PC-3 (cell line): Measurements from ENCODE around the gene GUCY1B1. TPM values are rescaled to one million over a fixed set of nuclear protein-coding genes. Genes with fewer than 3 reads are reported as not detected.

Source experiments
- ATAC-seq: fragments of 200-7000 bp; cut with Tn5 transposase; 2 replicates; pipeline ENCODE4 v1.9.1; 2020; ENCODE audit warnings: mild to moderate bottlenecking, moderate library complexity
- BruUV-seq: library from RNA; stranded (reverse); fragments of 400-500 nt; replicated peaks from 2 replicates; lab custom pipeline; 2021; lab: Mats Ljungman, UMichigan
- CTCF ChIA-PET: fragments of 300-600 bp; sonication (Branson Sonifier 250); formaldehyde crosslinking; loops from one replicate; lab custom pipeline; 2022; ENCODE audit warnings: antibody characterized with exemption; lab: Charles Lee
- POLR2A ChIA-PET: fragments of 300-600 bp; sonication (Branson Sonifier 250); formaldehyde crosslinking; loops from one replicate; lab custom pipeline; 2022; ENCODE audit warnings: antibody characterized with exemption; ENCODE audit not compliant: unreplicated experiment; lab: Charles Lee
- DNase-seq: peaks from one replicate; pipeline ENCODE4 v3.0.0-alpha.2; 2015
- H2AFZ ChIP-seq: fragments of 300-600 bp; sonication (generic); 2 replicates; pipeline ENCODE4 v1.6.0; 2016; ENCODE audit warnings: antibody characterized with exemption, low read length
- H3F3A ChIP-seq: fragments of 300-600 bp; sonication (generic); one replicate; pipeline ENCODE4 v1.6.0; 2017; ENCODE audit warnings: antibody characterized with exemption, low read length, control low read depth, mild to moderate bottlenecking; ENCODE audit not compliant: unreplicated experiment
- H3K27ac ChIP-seq: fragments of 300-600 bp; sonication (generic); 2 replicates; pipeline ENCODE4 v1.5.1; 2016; ENCODE audit warnings: mild to moderate bottlenecking, low read length
- H3K27me3 ChIP-seq: fragments of 300-600 bp; sonication (generic); 2 replicates; pipeline ENCODE4 v1.6.1; 2016; ENCODE audit warnings: low read length, mixed read lengths
- H3K36me3 ChIP-seq: fragments of 300-600 bp; sonication (generic); 2 replicates; pipeline ENCODE4 v1.6.1; 2016; ENCODE audit warnings: low read depth, mixed run types, low read length, mixed read lengths
- H3K4me1 ChIP-seq: fragments of 300-600 bp; sonication (generic); 2 replicates; pipeline ENCODE4 v1.5.1; 2016; ENCODE audit warnings: low read length; ENCODE audit not compliant: insufficient read depth
- H3K4me2 ChIP-seq: fragments of 300-600 bp; sonication (generic); 2 replicates; pipeline ENCODE4 v1.6.0; 2016; ENCODE audit warnings: low read length
- H3K4me3 ChIP-seq: fragments of 300-600 bp; sonication (generic); 2 replicates; pipeline ENCODE4 v1.5.1; 2016; ENCODE audit warnings: mild to moderate bottlenecking, low read length, mixed read lengths
- H3K79me2 ChIP-seq: fragments of 300-600 bp; sonication (generic); 2 replicates; pipeline ENCODE4 v1.6.1; 2017; ENCODE audit warnings: low read length, mixed read lengths
- H3K9ac ChIP-seq: fragments of 300-600 bp; sonication (generic); 2 replicates; pipeline ENCODE4 v1.6.0; 2016; ENCODE audit warnings: mild to moderate bottlenecking, low read length
- H3K9me2 ChIP-seq: fragments of 300-600 bp; sonication (generic); replicated peaks from 2 replicates; pipeline ENCODE4 v1.6.1; 2016; ENCODE audit warnings: mixed run types, low read length, mixed read lengths
- H3K9me3 ChIP-seq: fragments of 300-600 bp; sonication (generic); 2 replicates; pipeline ENCODE4 v1.6.1; 2016; ENCODE audit warnings: low read length, mixed read lengths
- H4K20me1 ChIP-seq: fragments of 300-600 bp; sonication (generic); 2 replicates; pipeline ENCODE4 v1.6.1; 2016; ENCODE audit warnings: low read length, mixed read lengths
- EZH2 ChIP-seq: fragments of 300-600 bp; sonication (generic); IDR thresholded peaks from one replicate; pipeline ENCODE4 v1.6.1; 2017; ENCODE audit warnings: antibody characterized with exemption, mild to moderate bottlenecking, low read length; ENCODE audit not compliant: unreplicated experiment
- EZH2phosphoT487 ChIP-seq: fragments of 300-600 bp; sonication (generic); IDR thresholded peaks from 2 replicates; pipeline ENCODE4 v1.6.1; 2018; ENCODE audit warnings: mild to moderate bottlenecking, antibody characterized with exemption, low read length, borderline replicate concordance
- intact Hi-C: fragments of 100-400 bp; cut with micrococcal nuclease; formaldehyde crosslinking; loops from 2 replicates; pipeline ENCODE4 v1.9.0; 2023
- total RNA-seq: library from RNA; depleted of rRNA; stranded (reverse); fragments of >200 nt; gene quantifications from 2 replicates; pipeline ENCODE4 v1.2.3, GENCODE V29; 2014
- TF ChIP-seq, protein P1 (sequence below): fragments of 300-600 bp; sonication (generic); conservative IDR thresholded peaks from 2 replicates; pipeline ENCODE4 v1.5.1; 2017; ENCODE audit warnings: antibody characterized with exemption, low read depth, mild to moderate bottlenecking, low read length

The GUCY1B1 gene
- total RNA-seq, 1 experiment from 2014 or later: 4.4 TPM

DNA sequence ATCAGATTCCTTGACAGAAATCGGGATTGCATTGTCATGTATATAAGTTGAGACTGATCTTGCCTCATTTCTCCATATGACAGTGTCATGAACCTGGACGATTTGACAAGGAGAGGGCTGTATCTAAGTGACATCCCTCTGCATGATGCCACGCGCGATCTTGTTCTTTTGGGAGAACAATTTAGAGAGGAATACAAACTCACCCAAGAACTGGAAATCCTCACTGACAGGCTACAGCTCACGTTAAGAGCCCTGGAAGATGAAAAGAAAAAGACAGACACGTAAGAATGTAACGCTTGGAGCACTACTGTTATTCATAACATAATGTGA lies 40.9 kb downstream of the GUCY1B1 start:
- CTCF ChIA-PET: no interaction called here
- Histone ChIP-seq H3K9ac (no peak overlapping the region), H4K20me1 (no peaks in the 10 kb centered on the region), H3K4me1 (0 out of 2 replicates have a peak, but pooled peaks cover 3% of the 10 kb centered on the region), H3F3A (no peaks in the 10 kb centered on the region), H3K79me2 (no peaks in the 10 kb centered on the region), H3K4me3 (no peak overlapping the region), H3K9me2 (no peaks in the 10 kb centered on the region), H3K27me3 (no peaks in the 10 kb centered on the region), H3K9me3 (no peaks in the 10 kb centered on the region), H2AFZ (no peak overlapping the region), H3K27ac (no peak overlapping the region), H3K36me3 (no peaks in the 10 kb centered on the region), H3K4me2 (no peak overlapping the region)
- DNase-seq: no peak
- POLR2A ChIA-PET: no interaction called here
- intact Hi-C loops: no loop called here
- BruUV-seq: no TSS peak
- TF ChIP-seq EZH2phosphoT487 (no peak), EZH2 (no peak)
- TF ChIP-seq, protein P1, sequence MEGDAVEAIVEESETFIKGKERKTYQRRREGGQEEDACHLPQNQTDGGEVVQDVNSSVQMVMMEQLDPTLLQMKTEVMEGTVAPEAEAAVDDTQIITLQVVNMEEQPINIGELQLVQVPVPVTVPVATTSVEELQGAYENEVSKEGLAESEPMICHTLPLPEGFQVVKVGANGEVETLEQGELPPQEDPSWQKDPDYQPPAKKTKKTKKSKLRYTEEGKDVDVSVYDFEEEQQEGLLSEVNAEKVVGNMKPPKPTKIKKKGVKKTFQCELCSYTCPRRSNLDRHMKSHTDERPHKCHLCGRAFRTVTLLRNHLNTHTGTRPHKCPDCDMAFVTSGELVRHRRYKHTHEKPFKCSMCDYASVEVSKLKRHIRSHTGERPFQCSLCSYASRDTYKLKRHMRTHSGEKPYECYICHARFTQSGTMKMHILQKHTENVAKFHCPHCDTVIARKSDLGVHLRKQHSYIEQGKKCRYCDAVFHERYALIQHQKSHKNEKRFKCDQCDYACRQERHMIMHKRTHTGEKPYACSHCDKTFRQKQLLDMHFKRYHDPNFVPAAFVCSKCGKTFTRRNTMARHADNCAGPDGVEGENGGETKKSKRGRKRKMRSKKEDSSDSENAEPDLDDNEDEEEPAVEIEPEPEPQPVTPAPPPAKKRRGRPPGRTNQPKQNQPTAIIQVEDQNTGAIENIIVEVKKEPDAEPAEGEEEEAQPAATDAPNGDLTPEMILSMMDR: no peak
- no peak for ATAC-seq

DNA sequence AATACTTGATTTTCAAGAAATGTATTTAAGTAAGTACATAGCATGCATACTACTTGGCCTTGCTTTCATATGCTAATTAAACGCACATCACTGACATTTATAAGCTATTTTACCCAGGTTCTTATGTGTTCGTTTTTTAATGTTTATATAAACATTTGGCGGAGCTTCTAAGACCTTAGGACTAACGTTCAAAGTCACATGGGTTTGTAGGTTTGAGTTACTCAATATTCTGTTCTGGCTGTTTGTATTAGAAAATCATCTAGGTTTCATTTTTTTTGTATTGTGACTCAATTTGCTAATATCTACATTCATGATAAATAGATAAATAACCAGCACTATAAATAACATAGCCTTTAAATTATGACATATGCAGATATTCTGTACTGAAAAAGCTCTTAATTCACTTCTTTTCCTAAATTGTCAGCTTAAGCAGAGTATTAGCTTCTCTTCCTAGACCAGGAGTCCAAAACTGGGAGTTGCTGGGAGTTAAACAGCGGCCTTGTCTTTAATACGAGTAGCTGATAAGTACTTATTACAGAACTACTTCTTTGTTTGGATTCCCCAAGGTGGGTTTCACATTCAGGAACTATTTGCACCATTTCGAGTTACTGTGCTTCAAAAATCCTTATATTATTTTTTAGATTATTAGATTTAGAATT lies 42.0 kb downstream of the GUCY1B1 start:
- H3F3A ChIP-seq: no peaks in the 10 kb centered on the region
- no peak overlapping the region for H3K4me3 ChIP-seq
- no peaks in the 10 kb centered on the region for H3K9me3 ChIP-seq
- H3K27ac ChIP-seq: no peak overlapping the region
- POLR2A ChIA-PET: no interaction called here
- CTCF ChIA-PET: no interaction called here
- no peaks in the 10 kb centered on the region for H3K27me3 ChIP-seq
- no peak overlapping the region for H3K9ac ChIP-seq
- no peaks in the 10 kb centered on the region for H3K36me3 ChIP-seq
- BruUV-seq: no TSS peak
- no peaks in the 10 kb centered on the region for H3K9me2 ChIP-seq
- TF ChIP-seq, protein P1: no peak
- no peak for TF ChIP-seq EZH2phosphoT487
- no peak for TF ChIP-seq EZH2
- H3K4me2 ChIP-seq: no peak overlapping the region
- no peak overlapping the region for H2AFZ ChIP-seq
- H3K79me2 ChIP-seq: no peaks in the 10 kb centered on the region
- intact Hi-C loops: no loop called here
- no peaks in the 10 kb centered on the region for H4K20me1 ChIP-seq
- DNase-seq (no peak), ATAC-seq (no peak)
- H3K4me1 ChIP-seq: peaks cover 14% of the 10 kb centered on the region

DNA sequence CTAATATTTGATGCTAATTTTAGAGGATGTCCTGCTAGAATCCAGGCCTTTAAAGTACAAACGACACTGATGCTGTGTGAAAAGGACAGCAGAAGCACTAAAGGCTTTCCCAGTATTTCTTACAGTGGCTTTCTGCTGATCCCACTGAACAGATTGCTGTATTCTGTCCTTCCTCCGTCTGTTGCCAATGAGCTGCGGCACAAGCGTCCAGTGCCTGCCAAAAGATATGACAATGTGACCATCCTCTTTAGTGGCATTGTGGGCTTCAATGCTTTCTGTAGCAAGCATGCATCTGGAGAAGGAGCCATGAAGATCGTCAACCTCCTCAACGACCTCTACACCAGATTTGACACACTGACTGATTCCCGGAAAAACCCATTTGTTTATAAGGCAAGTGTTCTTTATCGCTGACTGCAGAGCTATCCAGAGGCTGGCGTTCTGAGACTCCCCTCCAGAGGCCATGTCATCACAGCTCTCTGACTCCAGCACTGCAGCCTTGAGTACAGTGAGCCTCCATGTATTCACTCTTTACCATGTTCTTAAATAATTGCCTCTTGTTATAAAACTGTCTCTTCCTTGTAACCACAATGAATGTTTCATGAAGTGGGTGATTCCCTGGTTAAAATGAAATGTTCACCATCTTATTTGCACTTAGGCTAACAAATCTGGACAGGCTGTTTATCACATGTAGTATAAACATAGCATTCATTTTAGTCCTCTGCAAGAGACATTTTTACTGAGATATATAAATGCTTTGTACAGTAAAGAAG lies 43.6 kb downstream of the GUCY1B1 start:
- Histone ChIP-seq H3F3A (no peaks in the 10 kb centered on the region), H3K9ac (no peak overlapping the region), H3K4me2 (no peak overlapping the region), H4K20me1 (no peaks in the 10 kb centered on the region), H3K4me3 (no peak overlapping the region), H3K27ac (no peak overlapping the region), H3K36me3 (no peaks in the 10 kb centered on the region), H3K27me3 (no peaks in the 10 kb centered on the region), H3K4me1 (peaks cover 14% of the 10 kb centered on the region), H3K9me3 (no peaks in the 10 kb centered on the region), H3K9me2 (no peaks in the 10 kb centered on the region), H2AFZ (no peak overlapping the region), H3K79me2 (no peaks in the 10 kb centered on the region)
- DNase-seq: no peak
- TF ChIP-seq EZH2 (no peak), EZH2phosphoT487 (no peak)
- TF ChIP-seq, protein P1: no peak
- POLR2A ChIA-PET: interaction anchor here (0.5 kb wide), 1 partner anchor 732 kb away, joined by 8 read pairs; no protein-coding TSS in a partner anchor
- BruUV-seq: no TSS peak
- intact Hi-C loops: no loop called here
- ATAC-seq: no peak
- CTCF ChIA-PET: no interaction called here
